T-helper 1 cell treated with Interleukin-12 subunit alpha and Interleukin-12 subunit beta and Interleukin-4 antibody, amounts not matched to agents 30 μg/mL and 1 μg/mL, for 36 hours (primary cell): ENCODE data around the gene ARHGAP8.

Experiments
- H3K27ac Mint-ChIP-seq: one replicate; pipeline ENCODE4 v1.8.0; 2021; ENCODE audit warnings: mild to moderate bottlenecking, mixed read lengths
- H3K27me3 Mint-ChIP-seq: one replicate; pipeline ENCODE4 v1.8.0; 2021; ENCODE audit warnings: low read depth, mixed read lengths
- H3K36me3 Mint-ChIP-seq: one replicate; pipeline ENCODE4 v1.8.0; 2021; ENCODE audit warnings: low read depth, mixed read lengths
- H3K4me1 Mint-ChIP-seq: one replicate; pipeline ENCODE4 v1.8.0; 2021; ENCODE audit warnings: low read depth, mixed read lengths
- H3K4me3 Mint-ChIP-seq: one replicate; pipeline ENCODE4 v1.8.0; 2021; ENCODE audit warnings: mild to moderate bottlenecking, moderate library complexity, mixed read lengths
- H3K9me3 Mint-ChIP-seq: one replicate; pipeline ENCODE4 v1.8.0; 2021; ENCODE audit warnings: mixed read lengths

The ARHGAP8 gene

GRCh38 chr22:44865193-44866057 is 113.0 kb downstream of the ARHGAP8 start:
- Mint-ChIP-seq H3K4me1 (peaks cover 3% of the 10 kb centered on the region), H3K4me3 (no peak overlapping the region), H3K27me3 (no peaks in the 10 kb centered on the region), H3K36me3 (no peaks in the 10 kb centered on the region), H3K27ac (no peak overlapping the region), H3K9me3 (no peaks in the 10 kb centered on the region)

GRCh38 chr22:44869196-44869595 is 116.8 kb downstream of the ARHGAP8 start:
- no peaks in the 10 kb centered on the region for H3K27me3 Mint-ChIP-seq
- no peak overlapping the region for H3K27ac Mint-ChIP-seq
- no peaks in the 10 kb centered on the region for H3K36me3 Mint-ChIP-seq
- peaks cover 3% of the 10 kb centered on the region for H3K4me1 Mint-ChIP-seq
- no peak overlapping the region for H3K4me3 Mint-ChIP-seq
- peaks cover 8% of the 10 kb centered on the region for H3K9me3 Mint-ChIP-seq

DNA sequence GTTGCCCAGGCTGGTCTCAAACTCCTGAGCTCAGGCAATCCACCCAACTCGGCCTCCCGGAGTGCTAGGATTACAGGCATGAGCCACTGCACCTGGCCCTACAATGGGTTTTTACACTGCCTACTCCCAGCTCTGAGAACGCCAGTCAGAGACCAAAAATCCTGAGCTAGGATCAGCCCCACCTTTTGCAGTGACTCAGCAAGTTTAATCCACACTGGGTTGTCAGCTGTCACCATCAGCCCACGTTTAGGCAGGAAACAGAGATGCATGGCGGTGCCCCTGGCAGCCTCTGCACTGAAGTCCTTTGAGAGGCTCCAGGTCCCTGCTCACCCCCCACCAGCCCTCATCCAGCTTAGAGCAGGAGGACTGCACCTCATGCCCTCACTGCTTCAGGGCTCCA is 117.6 kb downstream of the ARHGAP8 start:
- no peak overlapping the region for H3K4me3 Mint-ChIP-seq
- H3K4me1 Mint-ChIP-seq, result peaks cover 3% of the 10 kb centered on the region
- H3K27me3 Mint-ChIP-seq, result no peaks in the 10 kb centered on the region
- H3K9me3 Mint-ChIP-seq, result peaks cover 8% of the 10 kb centered on the region
- H3K27ac Mint-ChIP-seq, result no peak overlapping the region
- H3K36me3 Mint-ChIP-seq, result no peaks in the 10 kb centered on the region

- no peaks in the 10 kb centered on the region for H3K27me3 Mint-ChIP-seq
- no peak overlapping the region for H3K27ac Mint-ChIP-seq
- peaks cover 3% of the 10 kb centered on the region for H3K4me1 Mint-ChIP-seq
- no peak overlapping the region for H3K4me3 Mint-ChIP-seq
- peaks cover 12% of the 10 kb centered on the region for H3K9me3 Mint-ChIP-seq
- no peaks in the 10 kb centered on the region for H3K36me3 Mint-ChIP-seq
Measured at GRCh38 chr22:44871782-44872181, 119.4 kb downstream of the ARHGAP8 start.

DNA sequence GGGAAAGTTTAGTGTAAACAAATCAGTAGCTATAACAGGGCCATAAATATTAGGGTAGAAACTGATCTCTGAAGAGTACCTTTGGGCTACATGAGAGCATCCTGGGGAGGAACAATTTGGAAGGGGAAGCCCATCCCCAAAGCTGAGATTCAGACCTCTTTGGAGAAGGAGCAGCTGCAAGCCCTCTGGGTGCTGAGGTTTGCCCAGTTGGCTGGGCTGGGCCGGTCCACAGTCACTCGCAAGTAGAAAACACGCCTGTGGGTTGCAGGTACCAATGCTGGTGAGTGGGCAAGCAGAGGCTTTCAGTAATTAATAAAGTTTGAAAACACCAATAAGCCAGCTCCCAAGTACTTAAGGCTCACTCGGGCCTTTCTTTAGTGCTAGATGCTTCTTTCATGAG is 124.5 kb downstream of the ARHGAP8 start:
- Mint-ChIP-seq H3K9me3 (peaks cover 6% of the 10 kb centered on the region), H3K4me3 (no peak overlapping the region), H3K36me3 (no peaks in the 10 kb centered on the region), H3K27ac (no peak overlapping the region), H3K27me3 (no peaks in the 10 kb centered on the region), H3K4me1 (no peaks in the 10 kb centered on the region)

DNA sequence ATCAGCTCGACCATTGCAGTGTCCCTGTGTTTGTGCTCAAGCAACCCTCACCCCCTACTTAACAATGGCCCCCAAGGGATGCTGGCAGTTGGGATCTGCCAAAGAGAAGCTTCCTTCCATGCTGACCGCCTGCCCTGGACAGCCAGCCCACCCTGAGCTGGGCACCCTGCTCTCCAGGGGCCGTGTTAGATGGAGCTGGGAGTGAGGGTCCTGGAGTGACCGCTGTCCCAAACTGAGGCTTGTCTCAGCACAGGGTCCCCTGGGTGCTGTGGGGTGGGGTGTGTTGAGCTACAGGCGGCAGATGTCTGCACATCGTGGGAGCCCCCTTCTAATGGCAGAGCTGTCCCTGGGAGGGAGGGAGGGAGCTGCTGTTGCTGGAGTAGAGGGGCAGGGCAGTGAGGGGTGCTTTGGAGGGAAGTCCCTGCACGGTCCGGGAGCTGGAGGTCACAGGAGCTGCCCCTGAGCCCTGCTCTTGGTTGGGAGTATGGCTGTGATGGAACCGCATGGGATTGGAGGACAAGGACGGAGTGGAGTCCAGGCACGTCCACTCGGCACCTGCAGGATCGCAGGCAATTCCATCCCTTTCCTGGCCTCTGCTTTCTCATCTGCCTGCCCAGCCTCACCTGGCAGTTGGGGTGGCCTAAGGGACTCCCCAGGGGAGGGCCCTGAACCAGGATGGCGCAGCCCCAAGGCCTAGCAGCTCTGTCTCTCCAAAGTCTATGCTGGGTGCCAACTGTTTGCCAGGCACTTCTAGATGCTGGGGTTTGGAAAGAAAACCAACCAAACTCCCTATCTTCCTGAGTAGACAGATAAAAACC is 126.3 kb downstream of the ARHGAP8 start:
- Mint-ChIP-seq H3K4me1 (no peaks in the 10 kb centered on the region), H3K9me3 (peaks cover 5% of the 10 kb centered on the region), H3K36me3 (no peaks in the 10 kb centered on the region), H3K27me3 (no peaks in the 10 kb centered on the region), H3K4me3 (no peak overlapping the region), H3K27ac (no peak overlapping the region)

DNA sequence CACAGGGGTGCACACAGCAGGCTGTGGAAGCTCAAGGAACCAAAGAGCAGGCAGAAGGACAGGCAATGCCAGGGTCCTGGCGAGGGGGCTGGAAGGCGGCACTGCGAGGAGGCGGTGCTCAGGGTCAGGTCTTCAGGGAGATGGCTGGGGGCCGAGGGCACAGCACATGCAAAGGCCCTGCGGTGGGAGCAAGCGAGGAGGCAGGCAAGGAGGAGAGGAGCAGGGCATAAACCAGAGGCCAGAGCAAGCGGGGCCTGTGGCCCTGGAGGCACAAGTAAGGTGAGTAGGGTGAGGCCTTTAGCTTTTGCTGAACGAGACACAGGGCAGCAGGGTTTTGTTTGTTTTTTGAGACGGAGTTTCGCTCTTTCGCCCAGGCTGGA is 126.9 kb downstream of the ARHGAP8 start:
- H3K27ac Mint-ChIP-seq, result no peak overlapping the region
- H3K9me3 Mint-ChIP-seq, result peaks cover 5% of the 10 kb centered on the region
- no peaks in the 10 kb centered on the region for H3K4me1 Mint-ChIP-seq
- no peaks in the 10 kb centered on the region for H3K27me3 Mint-ChIP-seq
- H3K36me3 Mint-ChIP-seq, result no peaks in the 10 kb centered on the region
- no peak overlapping the region for H3K4me3 Mint-ChIP-seq

DNA sequence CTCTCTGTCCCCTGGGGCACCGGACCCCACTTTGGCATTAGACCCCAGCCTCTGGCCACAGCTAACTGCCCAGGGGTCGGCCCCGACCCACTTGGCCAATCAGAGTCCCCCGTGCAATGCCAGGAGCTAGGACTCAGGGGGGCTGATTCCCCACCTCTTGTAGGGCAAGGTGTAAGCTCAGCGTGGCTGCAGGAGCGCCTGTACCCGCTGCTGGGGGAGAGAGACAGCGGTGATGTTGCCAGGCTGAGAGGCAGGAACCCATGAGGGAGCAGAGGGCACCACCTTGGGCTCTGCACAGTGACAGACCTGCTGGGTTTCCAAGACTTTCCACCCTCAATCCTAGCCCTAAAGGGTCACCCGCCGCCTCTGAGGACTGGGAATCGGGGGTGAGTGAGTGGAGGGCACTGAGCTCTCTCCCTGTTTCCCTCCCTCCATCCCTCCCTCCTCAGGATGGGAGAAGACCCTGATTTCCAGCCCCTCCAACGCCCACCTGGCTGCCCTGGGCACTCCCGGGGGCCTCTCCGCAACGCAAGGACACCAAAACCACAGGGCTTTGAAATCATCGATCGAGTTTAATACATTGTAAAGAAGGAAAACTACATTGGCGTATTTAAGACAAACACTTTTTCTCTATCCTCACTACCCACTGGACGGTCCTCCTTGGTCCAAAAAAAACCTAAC is 128.4 kb downstream of the ARHGAP8 start:
- Mint-ChIP-seq H3K9me3 (peaks cover 5% of the 10 kb centered on the region), H3K27me3 (no peaks in the 10 kb centered on the region), H3K27ac (no peak overlapping the region), H3K4me1 (no peaks in the 10 kb centered on the region), H3K36me3 (no peaks in the 10 kb centered on the region), H3K4me3 (no peak overlapping the region)

- Mint-ChIP-seq H3K27ac (no peak overlapping the region), H3K4me3 (no peak overlapping the region), H3K4me1 (no peaks in the 10 kb centered on the region), H3K36me3 (no peaks in the 10 kb centered on the region), H3K9me3 (peaks cover 2% of the 10 kb centered on the region), H3K27me3 (no peaks in the 10 kb centered on the region)
Measured at GRCh38 chr22:44881624-44882023, 129.2 kb downstream of the ARHGAP8 start.

DNA sequence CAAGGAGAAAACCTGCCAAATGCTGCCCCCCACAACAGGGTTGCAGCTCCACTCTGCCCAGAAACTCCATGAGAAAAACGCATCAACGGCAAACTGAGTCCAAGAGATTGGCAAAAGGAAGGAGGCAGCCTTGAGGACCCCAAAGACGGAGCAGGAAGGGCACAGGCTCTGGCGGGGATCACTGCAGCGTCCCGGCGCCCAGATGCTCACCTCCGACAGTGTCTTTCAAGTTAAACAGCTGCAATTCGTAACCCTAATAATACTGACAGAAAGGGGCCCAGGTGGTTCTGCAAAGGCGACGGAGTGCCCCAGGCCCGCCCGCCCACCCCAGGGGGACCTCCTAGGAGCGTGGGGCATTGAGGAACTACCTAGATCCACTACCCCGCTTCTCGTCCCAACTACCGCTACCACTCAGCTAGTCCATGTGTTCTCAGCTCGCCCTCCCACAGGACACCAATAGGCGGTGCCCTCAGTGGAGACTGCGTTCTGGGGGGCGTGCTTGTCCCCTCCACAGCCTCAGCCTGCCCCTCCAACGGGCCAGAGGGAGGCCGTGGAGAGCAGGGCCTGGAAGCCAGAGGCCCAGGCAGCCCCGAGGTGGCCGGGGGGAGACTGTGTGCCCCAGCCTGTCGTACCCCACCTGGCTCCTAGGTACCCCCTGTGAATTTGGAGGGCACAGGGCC is 130.0 kb downstream of the ARHGAP8 start:
- Mint-ChIP-seq H3K4me3 (no peak overlapping the region), H3K27ac (no peak overlapping the region), H3K36me3 (no peaks in the 10 kb centered on the region), H3K9me3 (no peaks in the 10 kb centered on the region), H3K4me1 (no peaks in the 10 kb centered on the region), H3K27me3 (no peaks in the 10 kb centered on the region)

DNA sequence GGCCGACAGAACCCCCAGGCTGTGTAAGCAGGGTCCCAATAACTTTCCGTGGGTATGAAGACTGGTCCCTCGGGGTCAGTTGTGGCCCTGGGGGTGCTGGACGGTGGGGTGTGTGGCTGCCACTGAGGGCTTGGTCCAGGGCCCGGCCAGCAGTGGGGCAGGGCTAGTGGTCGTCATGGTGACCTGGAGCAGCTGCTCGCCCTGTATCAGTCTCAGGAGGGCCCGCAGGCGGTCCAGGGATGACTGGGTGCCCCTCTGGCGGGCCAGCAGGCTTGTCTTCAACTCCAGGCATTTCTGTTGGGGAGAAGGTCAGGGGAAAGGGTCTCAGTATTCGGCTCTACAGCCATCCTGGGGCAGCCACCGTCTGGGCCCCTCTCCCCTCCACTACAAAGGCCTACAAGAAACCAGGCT is 130.6 kb downstream of the ARHGAP8 start:
- no peaks in the 10 kb centered on the region for H3K9me3 Mint-ChIP-seq
- H3K4me1 Mint-ChIP-seq, result no peaks in the 10 kb centered on the region
- H3K27ac Mint-ChIP-seq, result no peak overlapping the region
- no peaks in the 10 kb centered on the region for H3K36me3 Mint-ChIP-seq
- no peak overlapping the region for H3K4me3 Mint-ChIP-seq
- no peaks in the 10 kb centered on the region for H3K27me3 Mint-ChIP-seq

DNA sequence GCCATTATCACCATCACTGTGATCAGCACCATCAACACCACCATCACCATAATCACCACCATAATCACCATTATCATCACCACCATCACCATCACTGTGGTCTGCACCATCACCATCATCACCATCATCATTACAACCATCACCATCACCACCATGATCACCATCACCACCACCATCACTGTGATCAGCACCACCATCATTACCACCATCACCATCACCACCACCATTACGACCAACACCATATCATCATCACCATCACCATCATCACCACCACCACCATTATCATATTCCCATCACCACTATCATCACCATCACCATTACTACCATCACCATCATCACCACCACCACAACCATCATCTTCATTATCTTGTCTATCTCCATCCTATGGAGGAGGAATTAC is 132.2 kb downstream of the ARHGAP8 start:
- H3K27ac Mint-ChIP-seq, result no peak overlapping the region
- H3K27me3 Mint-ChIP-seq, result no peaks in the 10 kb centered on the region
- H3K36me3 Mint-ChIP-seq, result no peaks in the 10 kb centered on the region
- H3K9me3 Mint-ChIP-seq, result no peaks in the 10 kb centered on the region
- no peaks in the 10 kb centered on the region for H3K4me1 Mint-ChIP-seq
- no peak overlapping the region for H3K4me3 Mint-ChIP-seq

DNA sequence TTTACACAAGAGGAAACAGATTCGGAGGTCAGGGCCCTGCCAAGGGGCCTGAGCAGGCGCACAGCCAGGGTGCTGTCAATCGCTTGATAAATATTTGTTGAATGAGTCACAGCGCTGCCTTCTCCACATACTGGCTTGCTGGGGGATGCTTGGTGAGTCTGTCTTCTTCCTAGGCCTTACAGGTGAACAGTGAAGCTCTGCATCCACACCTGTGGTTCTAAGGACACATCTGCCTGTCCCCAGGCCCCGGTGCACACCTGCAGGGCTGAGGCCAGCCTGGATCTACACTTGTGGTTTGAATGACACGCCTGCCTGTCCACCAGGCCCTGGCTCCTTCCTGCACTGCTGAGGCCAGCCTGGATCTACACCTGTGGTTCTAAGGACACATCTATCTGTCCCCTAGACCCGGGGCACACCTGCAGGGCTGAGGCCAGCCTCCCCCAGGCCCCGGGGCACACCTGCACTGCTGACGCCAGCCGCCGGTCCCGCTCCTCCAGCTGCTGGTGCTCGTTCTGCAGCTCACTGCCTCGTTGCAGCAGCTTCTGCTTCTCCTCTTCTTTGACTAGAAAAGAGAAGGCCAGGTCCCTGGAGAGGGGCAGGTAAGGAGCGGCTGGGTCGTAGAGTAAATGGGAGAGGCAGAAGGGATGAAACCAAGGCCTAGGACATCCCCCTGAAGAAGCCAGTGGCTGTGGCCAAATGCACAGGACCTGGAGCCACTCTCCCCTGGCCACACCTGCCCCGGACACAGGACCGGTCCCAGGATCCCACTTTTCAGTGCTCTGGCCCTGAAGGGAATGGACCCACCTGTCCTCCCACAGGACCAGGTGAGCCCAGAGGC is 132.8 kb downstream of the ARHGAP8 start:
- Mint-ChIP-seq H3K9me3 (no peaks in the 10 kb centered on the region), H3K36me3 (no peaks in the 10 kb centered on the region), H3K27ac (no peak overlapping the region), H3K27me3 (no peaks in the 10 kb centered on the region), H3K4me3 (no peak overlapping the region), H3K4me1 (no peaks in the 10 kb centered on the region)
